Measurements from ENCODE around the gene MPO. TPM values are rescaled to one million over a fixed set of nuclear protein-coding genes. Genes with fewer than 3 reads are reported as not detected.

Gene MPO
- total RNA-seq: 1 to 10 TPM in 1 of 9 donors, under 1 TPM in 6, not detected in 2; 0.19 to 1.4 (median 0.40) TPM
- polyA plus RNA-seq: under 1 TPM in 2 of 3 donors, not detected in 1; 0.13 to 0.24 TPM
- long read RNA-seq, donor 1: 0 reads
- long read RNA-seq, donor 2: 0 reads
- long read RNA-seq, donor 3: 0 reads
- long read RNA-seq, donor 4: 0 reads
- long read RNA-seq, donor 5, partial matches to known transcripts: 2 of 3 reads
- long read RNA-seq, donor 5, other reads (novel, unspliced or antisense): 0 of 3 reads
- long read RNA-seq, donor 6, partial matches to known transcripts: 1 of 1 reads
- long read RNA-seq, donor 6, other reads (novel, unspliced or antisense): 0 of 1 reads
- long read RNA-seq, donor 7: 0 reads
- long read RNA-seq, donor 8, partial matches to known transcripts: 0 of 4 reads
- long read RNA-seq, donor 8, other reads (novel, unspliced or antisense): 0 of 4 reads
- long read RNA-seq, donor 9: 0 reads
- long read RNA-seq, donor 10: 0 reads

GRCh38 chr17:58280480-58281217, at the start of gene MPO:
Gene MPO (minus strand): TSS chr17:58280935. CDS start chr17:58280758, 177 bp downstream.
- H3K27me3 ChIP-seq: peaks cover 4% of the 10 kb centered on the region
- H3K36me3 ChIP-seq (replicated peaks in 1 of 2): no peaks in the 10 kb centered on the region
- peak in 1 of 7 donors; percentile 5 for DNase-seq
- no peak within 1 kb of the TSS for H3K27ac ChIP-seq
- intact Hi-C loops (cut with DNase I): no loop called here
- no peak within 1 kb of the TSS for H3K4me3 ChIP-seq
- TF ChIP-seq POLR2A (IDR thresholded peaks at IDR 0.05) (no peak), CTCF (IDR thresholded peaks at IDR 0.05) (no peak)
- no peaks in the 10 kb centered on the region for H3K9me3 ChIP-seq (replicated peaks in 1 of 3)
- H3K4me1 ChIP-seq (replicated peaks in 1 of 2): no peaks in the 10 kb centered on the region
- WGBS, 4 donors: 72 to 95% (median 84%) methylated on average over 4 to 5 of the region's 5 CpGs

- H3K27me3 ChIP-seq: no peaks in the 10 kb centered on the region
- intact Hi-C loops (cut with DNase I): loop anchor here in 1 of 2 donors (10.0 kb wide), 1 partner anchor 95 kb away; no protein-coding TSS in a partner anchor
- WGBS, 4 donors: 71 to 80% (median 75%) methylated on average over 4 of the region's 4 CpGs
- H3K27ac ChIP-seq: peak overlapping the region in 1 of 5 donors; percentile 78
- TF ChIP-seq POLR2A (IDR thresholded peaks at IDR 0.05) (no peak), CTCF (IDR thresholded peaks at IDR 0.05) (no peak)
- peak overlapping the region in 1 of 4 donors; percentile 48 for H3K4me3 ChIP-seq
- peaks cover 11 to 12% of the 10 kb centered on the region in 2 donors for H3K4me1 ChIP-seq (replicated peaks in 1 of 2)
- no peaks in the 10 kb centered on the region for H3K36me3 ChIP-seq (replicated peaks in 1 of 2)
- DNase-seq: no peak
- H3K9me3 ChIP-seq (replicated peaks in 1 of 3): no peaks in the 10 kb centered on the region
These were observed 49.2 kb upstream of the MPO start for GRCh38 chr17:58329810-58330537.

- Histone ChIP-seq H3K4me3 (no peak overlapping the region), H3K9me3 (replicated peaks in 1 of 3) (no peaks in the 10 kb centered on the region), H3K36me3 (replicated peaks in 1 of 2) (no peaks in the 10 kb centered on the region), H3K27me3 (no peaks in the 10 kb centered on the region), H3K27ac (no peak overlapping the region), H3K4me1 (replicated peaks in 1 of 2) (peaks cover 7% of the 10 kb centered on the region in 2 donors)
- DNase-seq: peak in 3 of 7 donors; percentile 44 to 62 (median 51)
- TF ChIP-seq POLR2A (IDR thresholded peaks at IDR 0.05): no peak
- peak in 1 of 6 experiments; percentile 19 for TF ChIP-seq CTCF (IDR thresholded peaks at IDR 0.05)
- intact Hi-C loops (cut with DNase I): loop anchor here in 1 of 2 donors (10.0 kb wide), 1 partner anchor 96 kb away; no protein-coding TSS in a partner anchor
- 49 to 62% (median 55%) methylated on average over 13 to 16 of the region's 16 CpGs for WGBS, 4 donors
These were observed 48.5 kb upstream of the MPO start for GRCh38 chr17:58329035-58329809.
